Mesodermal cell (in vitro differentiated cells): ENCODE results near the gene SLAIN2.

Source experiments
- H3K27ac ChIP-seq: 2 replicates; pipeline ENCODE4 v1.7.0; 2013; ENCODE audit warnings: mild to moderate bottlenecking, low read depth, low read length, moderate library complexity; ENCODE audit not compliant: severe bottlenecking
- H3K36me3 ChIP-seq: 2 replicates; pipeline ENCODE4 v1.7.1; 2013; ENCODE audit warnings: mild to moderate bottlenecking, low read length, moderate library complexity; ENCODE audit not compliant: control insufficient read depth, insufficient read depth
- H3K4me1 ChIP-seq: one replicate; pipeline ENCODE4 v1.7.1; 2013; ENCODE audit warnings: mild to moderate bottlenecking, low read length; ENCODE audit not compliant: insufficient read depth, control insufficient read depth, poor library complexity, severe bottlenecking
- H3K4me3 ChIP-seq: 2 replicates; pipeline ENCODE4 v1.7.0; 2013; ENCODE audit warnings: low read length, control low read depth, mild to moderate bottlenecking; ENCODE audit not compliant: insufficient read depth, poor library complexity, severe bottlenecking; ENCODE audit errors: extremely low read depth
- H3K9me3 ChIP-seq: 2 replicates; pipeline ENCODE4 v1.7.1; 2013; ENCODE audit warnings: mild to moderate bottlenecking, low read length, moderate library complexity; ENCODE audit not compliant: control insufficient read depth
- WGBS, 2 experiments: methylation state at CpG; one replicate each; pipeline ENCODE4 v1.1.5; 2013; ENCODE audit warnings: missing lambda C conversion rate in 2 of 2; ENCODE audit not compliant: insufficient coverage in 2 of 2; 5-methylcytosine and 5-hydroxymethylcytosine counted together

Gene SLAIN2

DNA sequence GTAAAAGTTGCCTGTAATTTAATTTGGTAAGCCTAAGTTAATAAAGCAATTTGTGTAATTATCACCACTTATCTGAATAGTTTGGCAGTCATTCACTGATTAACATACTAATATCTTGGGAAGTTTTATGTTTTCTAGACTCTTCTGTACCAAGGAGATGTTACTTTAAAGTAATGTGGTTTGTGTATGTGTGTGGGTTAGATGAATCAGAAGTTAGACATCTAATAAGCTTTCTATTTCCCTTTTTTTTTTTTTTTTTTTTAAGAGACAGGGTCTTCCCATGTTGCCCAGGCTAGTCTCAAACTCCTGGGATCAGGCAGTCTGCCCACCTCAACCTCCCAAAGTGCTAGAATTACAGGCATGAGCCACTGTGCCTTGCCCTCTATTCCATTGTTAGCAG, 5.3 kb downstream of the SLAIN2 start:
- H3K36me3 ChIP-seq = peaks cover 5% of the 10 kb centered on the region
- H3K27ac ChIP-seq = no peak overlapping the region
- peaks cover 28% of the 10 kb centered on the region for H3K4me1 ChIP-seq
- no peaks in the 10 kb centered on the region for H3K9me3 ChIP-seq
- no peak overlapping the region for H3K4me3 ChIP-seq

GRCh38 chr4:48347282-48347921, 6.1 kb downstream of the SLAIN2 start:
- peaks cover 28% of the 10 kb centered on the region for H3K4me1 ChIP-seq
- H3K9me3 ChIP-seq = peaks cover 1% of the 10 kb centered on the region
- no peak overlapping the region for H3K27ac ChIP-seq
- 92 to 100% methylated on average over 1 to 2 of the region's 7 CpGs for WGBS, 2 experiments
- H3K36me3 ChIP-seq = peaks cover 10% of the 10 kb centered on the region
- H3K4me3 ChIP-seq = no peak overlapping the region

DNA sequence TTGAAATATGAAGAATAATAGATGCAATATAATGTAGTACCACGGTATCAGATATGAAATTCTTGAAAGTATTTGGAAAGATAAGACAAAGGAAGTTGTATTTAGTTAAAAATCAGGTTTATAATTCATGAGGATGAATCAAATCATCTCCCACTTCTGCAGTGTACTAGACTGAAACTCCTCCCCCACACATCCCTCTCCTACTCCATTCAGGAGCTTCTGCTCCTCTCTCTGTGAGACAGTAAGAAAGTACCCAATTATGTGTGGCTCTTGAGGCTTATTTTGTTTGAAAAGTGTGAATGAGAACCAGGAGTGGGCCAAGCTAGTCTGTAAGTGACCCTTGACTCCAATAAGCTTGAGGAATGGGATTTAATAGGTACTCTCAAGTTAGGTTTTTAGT, 9.5 kb downstream of the SLAIN2 start:
- H3K4me1 ChIP-seq = peaks cover 7% of the 10 kb centered on the region
- no CpG with 5 or more reads among the region's 1 CpG for WGBS, 2 experiments
- no peak overlapping the region for H3K4me3 ChIP-seq
- H3K36me3 ChIP-seq = peaks cover 16% of the 10 kb centered on the region
- no peak overlapping the region for H3K27ac ChIP-seq
- H3K9me3 ChIP-seq = peaks cover 8% of the 10 kb centered on the region

GRCh38 chr4:48352793-48353192, 11.5 kb downstream of the SLAIN2 start:
- Histone ChIP-seq H3K4me1 (no peaks in the 10 kb centered on the region), H3K4me3 (no peak overlapping the region), H3K27ac (no peak overlapping the region), H3K9me3 (peaks cover 8% of the 10 kb centered on the region), H3K36me3 (peaks cover 16% of the 10 kb centered on the region)
- WGBS, 2 experiments = 95 to 100% methylated on average over 2 to 4 of the region's 4 CpGs

DNA sequence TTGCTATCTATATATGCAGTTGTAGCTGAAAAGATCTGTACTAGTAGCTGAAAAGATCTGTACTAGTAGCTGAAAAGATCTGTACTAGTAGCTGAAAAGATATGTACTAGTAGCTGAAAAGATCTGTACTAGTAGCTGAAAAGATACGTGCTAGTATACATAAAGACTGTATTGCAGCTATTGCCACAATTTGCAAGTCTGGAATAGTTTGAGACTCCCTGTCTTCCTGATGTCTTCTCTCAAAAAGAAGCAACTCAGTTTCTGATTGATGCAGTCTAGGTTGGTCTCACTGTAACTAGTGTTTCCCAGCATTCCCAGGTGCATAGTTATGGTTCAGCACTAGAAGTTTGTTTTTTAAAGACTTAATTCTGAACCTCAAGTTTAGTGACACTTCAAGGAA, 15.0 kb downstream of the SLAIN2 start:
- no peaks in the 10 kb centered on the region for H3K4me1 ChIP-seq
- no peak overlapping the region for H3K27ac ChIP-seq
- H3K9me3 ChIP-seq = peaks cover 8% of the 10 kb centered on the region
- H3K4me3 ChIP-seq = no peak overlapping the region
- 100% methylated on average over 1 of the region's 1 CpG for WGBS, 2 experiments
- H3K36me3 ChIP-seq = peaks cover 17% of the 10 kb centered on the region

- Histone ChIP-seq H3K27ac (peak overlapping the region; percentile 49), H3K4me1 (no peaks in the 10 kb centered on the region), H3K9me3 (no peaks in the 10 kb centered on the region), H3K4me3 (no peak overlapping the region), H3K36me3 (peaks cover 3% of the 10 kb centered on the region)
- WGBS, 2 experiments = 89 to 100% methylated on average over 1 of the region's 4 CpGs
Observed at GRCh38 chr4:48360285-48361011, 19.1 kb downstream of the SLAIN2 start.

GRCh38 chr4:48361012-48361400, 19.7 kb downstream of the SLAIN2 start:
- H3K4me1 ChIP-seq = no peaks in the 10 kb centered on the region
- no peak overlapping the region for H3K4me3 ChIP-seq
- H3K36me3 ChIP-seq = peaks cover 3% of the 10 kb centered on the region
- no peaks in the 10 kb centered on the region for H3K9me3 ChIP-seq
- no CpG with 5 or more reads among the region's 1 CpG for WGBS, 2 experiments
- H3K27ac ChIP-seq = peak overlapping the region; percentile 49

DNA sequence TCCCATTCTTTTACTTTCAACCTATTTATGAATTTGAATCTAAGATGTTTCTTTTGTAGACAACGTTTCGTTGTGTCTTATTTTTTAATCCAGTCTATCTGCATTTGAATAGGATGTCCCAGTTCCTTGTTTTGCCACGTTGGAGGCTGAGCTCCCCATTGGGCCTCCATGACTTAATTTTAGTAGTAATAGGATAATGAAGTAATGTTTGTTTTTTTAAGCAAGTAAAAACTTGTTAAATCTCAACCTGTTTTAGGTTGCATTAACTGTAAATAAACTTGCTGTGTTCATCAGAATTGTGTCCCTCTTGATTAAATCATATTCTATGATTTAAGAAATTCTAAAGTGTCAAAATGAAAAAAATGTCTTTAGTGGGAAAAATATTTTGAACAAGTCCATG, 25.3 kb downstream of the SLAIN2 start:
- Histone ChIP-seq H3K36me3 (no peaks in the 10 kb centered on the region), H3K27ac (no peak overlapping the region), H3K9me3 (no peaks in the 10 kb centered on the region), H3K4me1 (no peaks in the 10 kb centered on the region), H3K4me3 (no peak overlapping the region)
- WGBS, 2 experiments = no CpG with 5 or more reads among the region's 3 CpGs

DNA sequence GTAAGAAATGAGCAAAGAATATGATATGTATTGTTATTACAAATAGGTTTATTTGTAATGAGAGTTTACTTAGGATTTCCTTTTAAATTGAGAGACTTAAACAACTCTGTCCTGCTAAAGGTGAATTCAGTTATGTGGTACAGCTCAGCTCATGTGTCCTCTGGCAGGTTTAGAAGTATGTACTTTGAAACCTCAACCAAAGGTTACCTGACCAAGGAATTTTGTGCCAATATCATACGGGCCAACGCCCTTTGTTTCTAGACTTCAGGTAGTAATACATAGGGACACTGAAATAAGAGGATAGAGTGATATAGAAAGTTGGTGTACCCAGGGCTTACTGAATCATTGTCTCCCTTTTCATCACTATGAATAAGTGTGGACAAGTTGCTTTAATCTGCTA, 25.7 kb downstream of the SLAIN2 start:
- H3K4me1 ChIP-seq = no peaks in the 10 kb centered on the region
- no peaks in the 10 kb centered on the region for H3K9me3 ChIP-seq
- WGBS, 2 experiments = 95% methylated on average over 2 of the region's 2 CpGs; no CpG with 5 or more reads in 1 of the 2 experiments
- no peaks in the 10 kb centered on the region for H3K36me3 ChIP-seq
- H3K27ac ChIP-seq = no peak overlapping the region
- H3K4me3 ChIP-seq = no peak overlapping the region

- no peaks in the 10 kb centered on the region for H3K4me1 ChIP-seq
- H3K9me3 ChIP-seq = no peaks in the 10 kb centered on the region
- H3K4me3 ChIP-seq = no peak overlapping the region
- no peak overlapping the region for H3K27ac ChIP-seq
- no peaks in the 10 kb centered on the region for H3K36me3 ChIP-seq
Observed at GRCh38 chr4:48368389-48368788, 27.1 kb downstream of the SLAIN2 start.

DNA sequence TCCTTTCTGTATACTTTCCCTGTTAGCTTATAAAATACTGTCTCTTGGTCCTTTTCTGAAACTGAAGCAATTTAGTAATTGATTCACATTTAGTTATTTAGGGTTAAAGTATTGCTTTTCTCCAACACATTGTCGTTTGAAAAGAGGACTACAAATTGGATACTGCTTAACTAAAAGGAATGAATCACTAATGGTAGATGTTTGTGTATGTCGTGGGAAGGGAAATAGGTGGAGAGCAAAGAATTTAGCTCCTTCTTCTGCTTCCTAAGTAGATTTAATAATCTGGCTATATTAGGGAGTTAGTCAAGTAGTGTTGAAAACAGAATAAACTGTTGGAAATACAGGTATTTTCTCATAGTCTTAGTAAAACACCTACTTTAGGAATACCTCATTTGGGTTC, 27.9 kb downstream of the SLAIN2 start:
- 17 to 33% methylated on average over 2 of the region's 2 CpGs for WGBS, 2 experiments
- no peaks in the 10 kb centered on the region for H3K4me1 ChIP-seq
- no peaks in the 10 kb centered on the region for H3K9me3 ChIP-seq
- no peak overlapping the region for H3K27ac ChIP-seq
- no peak overlapping the region for H3K4me3 ChIP-seq
- H3K36me3 ChIP-seq = no peaks in the 10 kb centered on the region
